ENCODE results near the gene DSC1.

The DSC1 gene

GRCh38 chr18:31161757-31162418, 768 bp downstream of the DSC1 start:
- no peak for DNase-seq (ENCODE audit: extremely low spot score)
- no peak for TF ChIP-seq CTCF (IDR thresholded peaks at IDR 0.05; ENCODE audit: control extremely low read depth, extremely low read depth, low read depth, missing control alignments)
- ChIA-PET POLR2A (no interaction called here), CTCF (interaction anchor here (0.6 to 1.9 kb wide), 8 partner anchors 8 to 70 kb away, joined by 3 to 6 read pairs (median 4); no protein-coding TSS in a partner anchor)

DNA sequence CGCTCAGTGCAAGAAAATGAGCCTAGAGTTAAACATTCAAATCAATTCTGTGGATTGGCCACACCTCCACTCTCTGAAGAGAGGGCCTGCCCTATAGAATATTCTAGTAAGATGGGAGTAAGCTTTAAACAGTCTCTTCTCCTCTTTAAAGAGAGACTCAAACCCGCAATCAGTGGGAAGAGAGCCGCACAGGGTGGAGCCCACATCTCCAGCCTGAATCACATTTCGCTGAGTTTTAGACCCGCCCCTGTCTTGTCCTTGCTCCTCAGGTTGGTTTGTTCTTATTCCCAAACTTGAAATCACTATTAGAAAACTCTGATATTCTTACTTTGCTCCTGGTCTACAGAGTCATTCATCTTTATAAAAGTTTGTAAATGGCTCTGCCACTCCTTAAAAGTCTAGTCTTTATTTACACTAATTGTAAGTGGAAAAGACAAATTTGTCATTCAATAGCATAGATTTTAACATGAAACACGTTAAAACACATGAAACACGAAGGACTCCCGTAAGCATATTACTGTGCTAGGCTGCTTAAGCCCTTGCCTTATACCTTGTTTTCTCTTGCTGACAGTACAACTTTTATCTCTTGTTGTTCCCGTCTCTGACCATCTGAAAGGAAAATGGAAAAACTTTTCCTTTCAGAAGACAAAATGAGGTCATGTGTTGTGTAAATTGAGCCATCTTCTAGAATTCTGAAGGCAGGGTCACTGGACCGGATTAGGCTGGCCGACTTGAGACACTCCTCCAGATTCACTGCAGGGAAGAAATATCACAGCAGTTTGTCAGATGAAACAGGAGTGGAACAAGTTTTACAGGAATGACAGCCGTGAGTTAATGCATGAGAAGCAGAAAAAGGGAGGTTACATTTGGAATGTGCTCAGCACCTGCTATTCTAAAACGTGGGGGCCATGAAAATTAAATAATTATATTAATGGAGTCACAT, 5.6 kb downstream of the DSC1 start:
- DNase-seq (ENCODE audit: extremely low spot score): no peak
- TF ChIP-seq CTCF (IDR thresholded peaks at IDR 0.05; ENCODE audit: control extremely low read depth, extremely low read depth, low read depth, missing control alignments): no peak
- ChIA-PET CTCF (interaction anchor here (0.8 to 1.0 kb wide), 2 partner anchors 10 to 24 kb away, joined by 3 read pairs; no protein-coding TSS in a partner anchor), POLR2A (no interaction called here)

DNA sequence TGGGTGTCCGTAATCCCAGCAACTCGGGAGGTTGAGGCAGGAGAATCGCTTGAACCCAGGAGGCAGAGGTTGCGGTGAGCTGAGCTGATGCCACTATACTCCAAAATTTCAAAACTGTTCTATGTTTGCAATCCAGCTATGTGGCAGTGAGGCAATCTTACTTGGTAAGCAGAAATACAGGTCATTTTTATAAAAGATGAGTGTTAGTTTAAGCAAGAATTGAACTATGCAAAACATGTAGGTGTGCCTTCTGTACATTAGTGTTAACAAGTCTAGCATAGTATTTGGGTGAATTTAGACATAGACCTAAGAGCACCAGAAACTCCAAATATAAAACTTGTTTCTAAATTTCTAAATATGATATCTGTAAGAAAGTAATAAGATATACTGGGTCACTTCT, 7.2 kb downstream of the DSC1 start:
- CTCF ChIA-PET: no interaction called here
- no peak for DNase-seq (ENCODE audit: extremely low spot score)
- POLR2A ChIA-PET: no interaction called here
- no peak for TF ChIP-seq CTCF (IDR thresholded peaks at IDR 0.05; ENCODE audit: control extremely low read depth, extremely low read depth, low read depth, missing control alignments)

- DNase-seq (ENCODE audit: extremely low spot score): no peak
- TF ChIP-seq CTCF (IDR thresholded peaks at IDR 0.05; ENCODE audit: control extremely low read depth, extremely low read depth, low read depth, missing control alignments): no peak
- CTCF ChIA-PET: interaction anchor here (1.3 to 1.5 kb wide), 2 partner anchors 8 to 12 kb away, joined by 3 to 4 read pairs; partner anchors contain the start of gene DSC1
- POLR2A ChIA-PET: no interaction called here
These were observed 8.5 kb downstream of the DSC1 start for GRCh38 chr18:31154181-31154580.

- no peak for TF ChIP-seq CTCF (IDR thresholded peaks at IDR 0.05; ENCODE audit: control extremely low read depth, extremely low read depth, low read depth, missing control alignments)
- CTCF ChIA-PET: no interaction called here
- POLR2A ChIA-PET: no interaction called here
- no peak for DNase-seq (ENCODE audit: extremely low spot score)
These were observed 13.3 kb downstream of the DSC1 start for GRCh38 chr18:31149351-31149750.

- CTCF ChIA-PET: no interaction called here
- POLR2A ChIA-PET: no interaction called here
- TF ChIP-seq CTCF (IDR thresholded peaks at IDR 0.05; ENCODE audit: control extremely low read depth, extremely low read depth, low read depth, missing control alignments): no peak
These were observed 14.1 kb downstream of the DSC1 start for GRCh38 chr18:31148600-31148999.

More at GRCh38 chr18:31148600-31148999, 14.1 kb downstream of the DSC1 start:
- no peak for DNase-seq (ENCODE audit: extremely low spot score)
